DMS153 (cell line): ENCODE measurements around the gene IGF2BP3.
"Not testable (repeated sequence)": the region's sequence is repeated elsewhere in the genome, so short reads cannot be mapped to it uniquely, and the experiment has no call there.

Source experiments
- DNase-seq: peaks from one replicate; lab custom pipeline; 2025; lab: John Stamatoyannopoulos, UW

Gene IGF2BP3

GRCh38 chr7:23470330-23471105, at the start of gene IGF2BP3:
Gene IGF2BP3, minus strand, starts transcription at chr7:23470491. Its CDS starts 381 bp downstream, at chr7:23470110.
- peak; percentile 94 for DNase-seq

- no peak for DNase-seq
Measured at GRCh38 chr7:23514755-23515154, 44.5 kb upstream of the IGF2BP3 start.

GRCh38 chr7:23513746-23514145, 43.5 kb upstream of the IGF2BP3 start:
- DNase-seq, result not testable (repeated sequence)

- no peak for DNase-seq
Measured at GRCh38 chr7:23494009-23494408, 23.7 kb upstream of the IGF2BP3 start.

- DNase-seq, result no peak
Measured at GRCh38 chr7:23491502-23491901, 21.2 kb upstream of the IGF2BP3 start.

GRCh38 chr7:23490357-23491135, 20.3 kb upstream of the IGF2BP3 start:
- peak; percentile 30 for DNase-seq

- DNase-seq, result not testable (repeated sequence)
Measured at GRCh38 chr7:23488714-23489113, 18.4 kb upstream of the IGF2BP3 start.

- no peak for DNase-seq
Measured at GRCh38 chr7:23487670-23488069, 17.4 kb upstream of the IGF2BP3 start.

GRCh38 chr7:23486002-23486773, 15.9 kb upstream of the IGF2BP3 start:
- DNase-seq, result no peak

GRCh38 chr7:23482686-23483085, 12.4 kb upstream of the IGF2BP3 start:
- no peak for DNase-seq

GRCh38 chr7:23477962-23478866, 7.9 kb upstream of the IGF2BP3 start:
- DNase-seq, result no peak

GRCh38 chr7:23477157-23477499, 6.8 kb upstream of the IGF2BP3 start:
- DNase-seq, result no peak

GRCh38 chr7:23476286-23477156, 6.2 kb upstream of the IGF2BP3 start:
- DNase-seq, result no peak

GRCh38 chr7:23475576-23475839, 5.2 kb upstream of the IGF2BP3 start:
- DNase-seq, result no peak

GRCh38 chr7:23474829-23475575, 4.7 kb upstream of the IGF2BP3 start:
- DNase-seq, result no peak

GRCh38 chr7:23474094-23474828, 4.0 kb upstream of the IGF2BP3 start:
- peak; percentile 98 for DNase-seq

- no peak for DNase-seq
Measured at GRCh38 chr7:23473844-23474093, 3.5 kb upstream of the IGF2BP3 start.

- DNase-seq, result peak; percentile 25
Measured at GRCh38 chr7:23472956-23473843, 2.9 kb upstream of the IGF2BP3 start.

GRCh38 chr7:23472556-23472955, 2.3 kb upstream of the IGF2BP3 start:
- DNase-seq, result no peak
